Glutamatergic neuron (in vitro differentiated cells): ENCODE measurements around the gene NRTN. TPM values are rescaled to one million over a fixed set of nuclear protein-coding genes. Genes with fewer than 3 reads are reported as not detected.

ENCODE experiments used
- DNase-seq: peaks from one replicate; pipeline ENCODE4 v3.0.0; 2022
- H3K27ac Mint-ChIP-seq: one replicate; pipeline ENCODE4 v1.8.0; 2020; ENCODE audit warnings: mild to moderate bottlenecking, mixed read lengths, inconsistent platforms; ENCODE audit not compliant: unreplicated experiment
- H3K27me3 Mint-ChIP-seq: one replicate; pipeline ENCODE4 v1.8.0; 2020; ENCODE audit warnings: mild to moderate bottlenecking, moderate library complexity, mixed read lengths, inconsistent platforms; ENCODE audit not compliant: unreplicated experiment
- H3K36me3 Mint-ChIP-seq: one replicate; pipeline ENCODE4 v1.8.0; 2020; ENCODE audit warnings: mild to moderate bottlenecking, mixed read lengths, inconsistent platforms; ENCODE audit not compliant: unreplicated experiment
- H3K4me1 Mint-ChIP-seq: one replicate; pipeline ENCODE4 v1.8.0; 2020; ENCODE audit warnings: mild to moderate bottlenecking, low read depth, mixed read lengths, inconsistent platforms; ENCODE audit not compliant: unreplicated experiment
- H3K4me3 Mint-ChIP-seq: one replicate; pipeline ENCODE4 v1.8.0; 2020; ENCODE audit warnings: mild to moderate bottlenecking, mixed read lengths, inconsistent platforms; ENCODE audit not compliant: unreplicated experiment
- H3K9me3 Mint-ChIP-seq: one replicate; pipeline ENCODE4 v1.8.0; 2020; ENCODE audit warnings: mild to moderate bottlenecking, moderate library complexity, mixed read lengths, inconsistent platforms; ENCODE audit not compliant: unreplicated experiment
- total RNA-seq: library from RNA; stranded (reverse); fragmentation: NEBNext Ultra II Directional; extraction: Animal tissue kit (Norgen Biotek cat#: 25700); gene quantifications from one replicate; pipeline ENCODE4 v1.2.1, GENCODE V29; 2021; ENCODE audit not compliant: unreplicated experiment
- TF ChIP-seq, protein P1 (sequence below): fragments of 200-600 bp; sonication (generic); IDR thresholded peaks from one replicate; pipeline ENCODE4 v1.5.0; 2021; ENCODE audit not compliant: partially characterized antibody, unreplicated experiment

The NRTN gene
- total RNA-seq, 1 donor from 2014 or later: 1.2 TPM

DNA sequence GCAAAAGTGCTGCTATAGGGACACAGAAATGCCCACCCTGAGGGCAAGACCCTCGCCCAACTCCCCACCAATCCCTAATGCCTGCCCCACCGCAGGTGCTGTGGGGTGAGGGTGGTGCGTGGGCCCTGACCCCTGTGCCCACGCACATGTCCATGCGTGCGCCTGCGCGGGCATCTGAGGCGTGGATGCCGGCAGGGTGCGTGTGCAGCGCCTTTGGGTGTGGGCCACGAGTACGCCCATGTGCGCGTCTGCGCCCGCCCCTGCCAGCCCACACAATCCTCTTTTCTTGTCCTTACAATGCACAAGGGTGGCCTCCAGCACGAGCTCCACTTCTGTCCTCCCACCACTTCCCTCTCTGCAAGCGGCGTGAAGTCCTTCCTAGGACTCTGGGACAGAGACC lies 20.3 kb downstream of the NRTN start:
- Mint-ChIP-seq H3K9me3 (peaks cover 14% of the 10 kb centered on the region), H3K27me3 (peaks cover 10% of the 10 kb centered on the region), H3K4me1 (no peaks in the 10 kb centered on the region), H3K36me3 (no peaks in the 10 kb centered on the region), H3K4me3 (no peak overlapping the region), H3K27ac (no peak overlapping the region)
- TF ChIP-seq, protein P1, sequence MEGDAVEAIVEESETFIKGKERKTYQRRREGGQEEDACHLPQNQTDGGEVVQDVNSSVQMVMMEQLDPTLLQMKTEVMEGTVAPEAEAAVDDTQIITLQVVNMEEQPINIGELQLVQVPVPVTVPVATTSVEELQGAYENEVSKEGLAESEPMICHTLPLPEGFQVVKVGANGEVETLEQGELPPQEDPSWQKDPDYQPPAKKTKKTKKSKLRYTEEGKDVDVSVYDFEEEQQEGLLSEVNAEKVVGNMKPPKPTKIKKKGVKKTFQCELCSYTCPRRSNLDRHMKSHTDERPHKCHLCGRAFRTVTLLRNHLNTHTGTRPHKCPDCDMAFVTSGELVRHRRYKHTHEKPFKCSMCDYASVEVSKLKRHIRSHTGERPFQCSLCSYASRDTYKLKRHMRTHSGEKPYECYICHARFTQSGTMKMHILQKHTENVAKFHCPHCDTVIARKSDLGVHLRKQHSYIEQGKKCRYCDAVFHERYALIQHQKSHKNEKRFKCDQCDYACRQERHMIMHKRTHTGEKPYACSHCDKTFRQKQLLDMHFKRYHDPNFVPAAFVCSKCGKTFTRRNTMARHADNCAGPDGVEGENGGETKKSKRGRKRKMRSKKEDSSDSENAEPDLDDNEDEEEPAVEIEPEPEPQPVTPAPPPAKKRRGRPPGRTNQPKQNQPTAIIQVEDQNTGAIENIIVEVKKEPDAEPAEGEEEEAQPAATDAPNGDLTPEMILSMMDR: no peak
- no peak for DNase-seq

DNA sequence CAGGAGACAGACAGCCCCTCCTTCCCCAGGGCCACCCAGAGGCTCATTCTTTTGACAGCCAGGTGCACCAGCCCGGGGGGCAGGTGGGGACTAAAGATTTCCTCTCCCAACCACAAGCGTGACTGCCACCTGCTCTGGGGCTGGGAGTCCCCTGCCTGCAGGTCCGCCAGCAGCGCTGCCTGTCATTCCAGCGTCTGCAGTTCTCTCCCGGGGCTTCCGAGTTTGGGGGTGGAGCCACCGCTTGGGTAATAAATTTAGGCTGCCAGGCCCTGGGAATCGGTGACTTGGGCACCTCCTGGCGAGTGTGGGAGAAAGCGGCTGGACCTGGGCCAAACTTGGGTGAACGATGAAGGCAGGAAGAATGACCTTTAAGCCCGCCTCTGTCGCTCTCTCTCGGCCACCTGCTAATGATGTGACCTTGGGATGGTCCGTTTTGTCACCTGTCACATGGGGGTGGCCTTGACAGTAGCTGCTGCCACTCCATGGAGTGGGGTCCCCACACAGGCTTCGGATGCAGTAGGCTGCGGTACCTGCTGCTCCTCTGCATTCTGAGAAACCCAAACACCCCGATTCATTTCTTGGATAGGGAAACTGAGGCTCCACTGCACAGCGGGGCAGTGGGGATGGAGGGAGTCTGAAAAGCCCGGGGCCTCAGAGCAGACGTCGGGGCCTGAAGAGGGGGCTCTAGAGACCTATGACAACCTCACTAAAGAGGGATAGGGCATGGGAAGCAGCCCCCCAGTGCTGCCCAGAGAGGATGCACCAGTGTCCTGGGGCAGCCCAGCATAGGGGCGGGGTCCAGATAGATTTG lies 21.9 kb downstream of the NRTN start:
- Mint-ChIP-seq H3K36me3 (no peaks in the 10 kb centered on the region), H3K27me3 (peaks cover 8% of the 10 kb centered on the region), H3K4me3 (peak overlapping the region; percentile 91), H3K27ac (peak overlapping the region; percentile 52), H3K9me3 (peaks cover 8% of the 10 kb centered on the region), H3K4me1 (no peaks in the 10 kb centered on the region)
- TF ChIP-seq, protein P1: no peak
- DNase-seq: peak; percentile 73

DNA sequence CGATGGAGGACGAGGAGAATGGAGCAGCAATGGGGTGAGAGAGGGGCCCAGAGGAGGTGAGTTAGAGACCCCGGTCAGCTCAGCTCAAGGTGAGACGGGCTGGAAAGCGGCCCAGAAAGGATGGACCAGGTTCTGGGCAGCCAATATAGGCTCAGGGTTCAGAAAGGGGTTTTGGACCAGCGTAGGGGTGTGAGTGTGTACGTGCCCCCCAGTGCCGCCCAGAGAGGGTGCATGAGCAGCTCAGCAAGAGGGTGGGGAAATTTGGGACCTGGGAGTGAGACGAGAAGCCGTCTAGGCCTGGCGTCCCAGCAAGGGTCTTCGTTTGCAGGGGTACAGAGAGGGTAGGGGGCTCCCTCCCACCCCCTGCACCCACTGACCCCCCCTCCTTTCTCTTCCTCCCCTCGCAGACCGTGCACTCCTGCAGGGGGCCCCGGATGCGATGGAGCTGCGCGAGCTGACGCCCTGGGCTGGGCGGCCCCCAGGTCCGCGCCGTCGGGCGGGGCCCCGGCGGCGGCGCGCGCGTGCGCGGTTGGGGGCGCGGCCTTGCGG lies 22.5 kb downstream of the NRTN start:
- Mint-ChIP-seq H3K27me3 (peaks cover 8% of the 10 kb centered on the region), H3K36me3 (no peaks in the 10 kb centered on the region), H3K27ac (peak overlapping the region; percentile 52), H3K9me3 (peaks cover 8% of the 10 kb centered on the region), H3K4me3 (peak overlapping the region; percentile 91), H3K4me1 (no peaks in the 10 kb centered on the region)
- no peak for DNase-seq
- TF ChIP-seq, protein P1: no peak

DNA sequence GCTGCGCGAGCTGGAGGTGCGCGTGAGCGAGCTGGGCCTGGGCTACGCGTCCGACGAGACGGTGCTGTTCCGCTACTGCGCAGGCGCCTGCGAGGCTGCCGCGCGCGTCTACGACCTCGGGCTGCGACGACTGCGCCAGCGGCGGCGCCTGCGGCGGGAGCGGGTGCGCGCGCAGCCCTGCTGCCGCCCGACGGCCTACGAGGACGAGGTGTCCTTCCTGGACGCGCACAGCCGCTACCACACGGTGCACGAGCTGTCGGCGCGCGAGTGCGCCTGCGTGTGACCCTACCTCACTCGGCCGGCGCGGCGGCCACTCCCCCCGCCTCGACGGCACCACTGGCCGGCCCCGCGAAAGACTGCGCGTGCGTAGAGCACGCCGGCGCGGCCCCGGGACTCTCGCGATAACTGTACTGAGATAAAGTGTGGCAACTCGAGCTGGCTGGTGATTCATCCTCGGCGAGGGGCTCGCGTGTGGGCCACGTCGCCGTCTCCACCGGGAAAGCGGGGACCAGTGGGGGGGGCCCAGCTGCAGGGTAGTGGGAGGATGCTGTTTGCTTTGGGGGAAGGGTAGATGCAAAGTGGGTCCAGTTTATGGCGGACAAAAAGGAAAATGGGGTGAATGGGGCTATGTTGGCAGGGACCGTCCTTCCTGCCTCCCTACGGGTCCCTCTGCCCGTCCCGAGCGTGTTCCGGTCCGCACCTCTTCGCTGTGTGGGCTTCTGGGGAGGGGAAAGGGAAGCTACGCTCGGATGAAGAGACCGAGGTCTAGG lies 23.2 kb downstream of the NRTN start:
- peaks cover 8% of the 10 kb centered on the region for H3K27me3 Mint-ChIP-seq
- peaks cover 8% of the 10 kb centered on the region for H3K9me3 Mint-ChIP-seq
- DNase-seq: peak; percentile 96
- peak overlapping the region; percentile 87 for H3K4me3 Mint-ChIP-seq
- H3K36me3 Mint-ChIP-seq: no peaks in the 10 kb centered on the region
- H3K4me1 Mint-ChIP-seq: no peaks in the 10 kb centered on the region
- TF ChIP-seq, protein P1: no peak
- peak overlapping the region; percentile 94 for H3K27ac Mint-ChIP-seq
